Fibroblast of lung (primary cell): Measurements from ENCODE around the gene PUSL1. TPM values are rescaled to one million over a fixed set of nuclear protein-coding genes. Genes with fewer than 3 reads are reported as not detected.

Source experiments
- DNase-seq, 2 donors: peaks; one replicate each; pipeline versions ENCODE4 v3.0.0 to v3.0.0-alpha.2; 2010; ENCODE audit warnings: low read depth in 2 of 2
- H2AFZ ChIP-seq: 2 replicates; pipeline ENCODE4 v1.5.1; 2012; ENCODE audit warnings: low read length, control low read depth, inconsistent platforms
- H3K27ac ChIP-seq: 2 replicates; pipeline ENCODE4 v1.5.1; 2011; ENCODE audit warnings: low read length, control low read depth; ENCODE audit not compliant: insufficient read depth
- H3K27me3 ChIP-seq: 2 replicates; pipeline ENCODE4 v1.5.1; 2011; ENCODE audit warnings: mild to moderate bottlenecking, low read length; ENCODE audit not compliant: control insufficient read depth, insufficient read depth
- H3K36me3 ChIP-seq: 2 replicates; pipeline ENCODE4 v1.5.1; 2011; ENCODE audit warnings: low read length; ENCODE audit not compliant: control insufficient read depth, insufficient read depth
- H3K4me1 ChIP-seq: 2 replicates; pipeline ENCODE4 v1.5.1; 2011; ENCODE audit warnings: low read length; ENCODE audit not compliant: control insufficient read depth, insufficient read depth; ENCODE audit errors: extremely low read depth
- H3K4me2 ChIP-seq: 2 replicates; pipeline ENCODE4 v1.5.1; 2011; ENCODE audit warnings: low read length, control low read depth; ENCODE audit not compliant: insufficient read depth; ENCODE audit errors: extremely low read depth
- H3K4me3 ChIP-seq, 4 experiments: fragments of 200-600 bp in 1 of 4; sonication (generic) in 1 of 4; replicated peaks in 1 of 4; 2 replicates each; pipeline ENCODE4 v1.5.1; 2011 to 2016; ENCODE audit warnings: low read length in 4 of 4, low read depth in 3 of 4, mild to moderate bottlenecking in 3 of 4, control low read depth in 2 of 4, inconsistent platforms in 1 of 4, mixed read lengths in 1 of 4; ENCODE audit not compliant: insufficient read depth in 1 of 4; ENCODE audit errors: control extremely low read depth in 1 of 4
- H3K79me2 ChIP-seq: 2 replicates; pipeline ENCODE4 v1.5.1; 2012; ENCODE audit warnings: mild to moderate bottlenecking, low read length, inconsistent platforms; ENCODE audit not compliant: control insufficient read depth, insufficient read depth
- H3K9ac ChIP-seq: 2 replicates; pipeline ENCODE4 v1.5.1; 2011; ENCODE audit warnings: mild to moderate bottlenecking, low read length, control low read depth; ENCODE audit not compliant: insufficient read depth
- H3K9me3 ChIP-seq: 2 replicates; pipeline ENCODE4 v1.5.1; 2012; ENCODE audit warnings: low read depth, low read length; ENCODE audit not compliant: control insufficient read depth, insufficient read depth
- H4K20me1 ChIP-seq: 2 replicates; pipeline ENCODE4 v1.5.1; 2011; ENCODE audit warnings: low read length; ENCODE audit not compliant: control insufficient read depth, insufficient read depth; ENCODE audit errors: extremely low read depth
- CTCF ChIP-seq, 2 donors: IDR thresholded peaks in 1 of 2; conservative IDR thresholded peaks in 1 of 2; 1 replicate in 1 of 2; 2 replicates in 1 of 2; pipeline ENCODE4 v1.5.1; 2011 to 2012; ENCODE audit warnings: low read length in 2 of 2, control low read depth in 1 of 2, inconsistent platforms in 1 of 2, low read depth in 1 of 2, mild to moderate bottlenecking in 1 of 2
- EZH2 ChIP-seq: IDR thresholded peaks from 2 replicates; pipeline ENCODE4 v1.5.1; 2012; ENCODE audit warnings: low read length, control low read depth, mild to moderate bottlenecking; ENCODE audit errors: missing control alignments
- polyA plus RNA-seq, 2 donors: library from polyadenylated mRNA; depleted of rRNA in 1 of 2; stranded (reverse) in 1 of 2; unstranded in 1 of 2; fragments of >200 nt; gene quantifications; 2 replicates each; pipeline ENCODE4 v1.2.1, GENCODE V29; 2011 to 2012; ENCODE audit warnings: missing spikeins in 1 of 2
- total RNA-seq: library from RNA; depleted of rRNA; stranded (reverse); fragments of >200 nt; gene quantifications from 2 replicates; pipeline ENCODE4 v1.2.1, GENCODE V29; 2014

PUSL1 gene
- total and polyA plus RNA-seq, 2 donors (not counting 1 experiment from before 2014, with no cell fraction given) = 7.1 to 12.7 TPM

- peaks cover 43% of the 10 kb centered on the region for H3K79me2 ChIP-seq
- peaks cover 9% of the 10 kb centered on the region for H3K4me1 ChIP-seq
- H4K20me1 ChIP-seq = no peaks in the 10 kb centered on the region
- H3K4me2 ChIP-seq = no peak overlapping the region
- H3K9me3 ChIP-seq = no peaks in the 10 kb centered on the region
- no peak overlapping the region for H3K9ac ChIP-seq
- no peak overlapping the region for H2AFZ ChIP-seq
- no peaks in the 10 kb centered on the region for H3K27me3 ChIP-seq
- TF ChIP-seq CTCF (conservative IDR thresholded peaks at IDR 0.05 in 1 of 2, IDR thresholded peaks at IDR 0.05 in 1 of 2; ENCODE audit: low read depth in 1 of 2, low read length in 2 of 2) (no peak), EZH2 (no peak)
- H3K4me3 ChIP-seq = no peak overlapping the region
- no peak overlapping the region for H3K27ac ChIP-seq
- H3K36me3 ChIP-seq = peaks cover 32% of the 10 kb centered on the region
- no peak for DNase-seq
These were observed 31.8 kb downstream of the PUSL1 start for GRCh38 chr1:1340185-1340584.

GRCh38 chr1:1340791-1341548 is 32.6 kb downstream of the PUSL1 start:
- H3K9me3 ChIP-seq = no peaks in the 10 kb centered on the region
- no peaks in the 10 kb centered on the region for H4K20me1 ChIP-seq
- H3K27ac ChIP-seq = no peak overlapping the region
- TF ChIP-seq CTCF (conservative IDR thresholded peaks at IDR 0.05 in 1 of 2, IDR thresholded peaks at IDR 0.05 in 1 of 2; ENCODE audit: low read depth in 1 of 2, low read length in 2 of 2) = no peak
- no peak for TF ChIP-seq EZH2
- DNase-seq = no peak
- H3K4me1 ChIP-seq = peaks cover 16% of the 10 kb centered on the region
- H3K4me3 ChIP-seq = no peak overlapping the region
- no peak overlapping the region for H2AFZ ChIP-seq
- no peak overlapping the region for H3K9ac ChIP-seq
- H3K36me3 ChIP-seq = peaks cover 32% of the 10 kb centered on the region
- no peak overlapping the region for H3K4me2 ChIP-seq
- H3K79me2 ChIP-seq = peaks cover 51% of the 10 kb centered on the region
- H3K27me3 ChIP-seq = no peaks in the 10 kb centered on the region

GRCh38 chr1:1341549-1342021 is 33.2 kb downstream of the PUSL1 start:
- H3K4me3 ChIP-seq = no peak overlapping the region
- H2AFZ ChIP-seq = no peak overlapping the region
- H3K27me3 ChIP-seq = no peaks in the 10 kb centered on the region
- TF ChIP-seq EZH2 (no peak), CTCF (conservative IDR thresholded peaks at IDR 0.05 in 1 of 2, IDR thresholded peaks at IDR 0.05 in 1 of 2; ENCODE audit: low read depth in 1 of 2, low read length in 2 of 2) (no peak)
- H3K27ac ChIP-seq = no peak overlapping the region
- H3K9ac ChIP-seq = no peak overlapping the region
- H3K36me3 ChIP-seq = peaks cover 32% of the 10 kb centered on the region
- H3K9me3 ChIP-seq = no peaks in the 10 kb centered on the region
- H3K4me2 ChIP-seq = no peak overlapping the region
- H3K4me1 ChIP-seq = peaks cover 23% of the 10 kb centered on the region
- no peak for DNase-seq
- peaks cover 57% of the 10 kb centered on the region for H3K79me2 ChIP-seq
- H4K20me1 ChIP-seq = no peaks in the 10 kb centered on the region
